Right ventricle myocardium inferior (tissue), 1 donor: ENCODE results near the gene BCOR. TPM values are rescaled to one million over a fixed set of nuclear protein-coding genes. Genes with fewer than 3 reads are reported as not detected.

Experiments
- ATAC-seq: fragments of 200-7000 bp; cut with Tn5 transposase; one replicate; pipeline ENCODE4 v1.9.1; 2020; ENCODE audit warnings: mild to moderate bottlenecking, moderate library complexity
- DNase-seq: peaks from one replicate; pipeline ENCODE4 v3.0.0; 2021; ENCODE audit errors: missing footprints
- intact Hi-C: fragments of 100-400 bp; cut with DNase I; formaldehyde crosslinking; loops from one replicate; pipeline ENCODE4 v1.11.0; 2022
- total RNA-seq: library from RNA; stranded (reverse); fragmentation: NEBNext Ultra II Directional; extraction: Animal tissue kit (Norgen Biotek cat#: 25700); gene quantifications from one replicate; pipeline ENCODE4 v1.2.1, GENCODE V29; 2021
- donor health status: DM: no; HTN: yes; CAD: no; lungs with severe emphysema.

The BCOR gene
- total RNA-seq, 1 donor from 2014 or later = 16.9 TPM

DNA sequence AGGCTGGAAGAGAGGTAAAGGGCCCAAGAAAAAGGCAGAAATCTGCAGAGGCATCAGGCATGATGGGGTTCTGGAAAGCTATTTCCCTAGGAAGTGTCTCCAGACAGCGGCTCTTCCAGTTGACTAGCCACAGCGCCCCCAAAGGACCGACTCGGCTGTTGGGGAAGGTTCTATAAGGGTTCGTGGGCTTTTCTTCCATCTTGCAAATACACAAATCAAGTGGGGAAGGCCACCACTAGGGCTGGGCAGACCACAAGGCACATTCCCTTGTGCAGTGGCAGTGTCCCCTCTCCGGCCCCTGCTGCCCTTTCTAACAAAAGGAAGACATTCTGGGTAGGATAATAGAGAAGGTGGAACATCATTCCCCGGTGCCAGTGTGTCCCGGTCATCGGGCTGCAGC lies 18.2 kb downstream of the BCOR start:
- DNase-seq = no peak
- no peak for ATAC-seq
- intact Hi-C loops = no loop called here

DNA sequence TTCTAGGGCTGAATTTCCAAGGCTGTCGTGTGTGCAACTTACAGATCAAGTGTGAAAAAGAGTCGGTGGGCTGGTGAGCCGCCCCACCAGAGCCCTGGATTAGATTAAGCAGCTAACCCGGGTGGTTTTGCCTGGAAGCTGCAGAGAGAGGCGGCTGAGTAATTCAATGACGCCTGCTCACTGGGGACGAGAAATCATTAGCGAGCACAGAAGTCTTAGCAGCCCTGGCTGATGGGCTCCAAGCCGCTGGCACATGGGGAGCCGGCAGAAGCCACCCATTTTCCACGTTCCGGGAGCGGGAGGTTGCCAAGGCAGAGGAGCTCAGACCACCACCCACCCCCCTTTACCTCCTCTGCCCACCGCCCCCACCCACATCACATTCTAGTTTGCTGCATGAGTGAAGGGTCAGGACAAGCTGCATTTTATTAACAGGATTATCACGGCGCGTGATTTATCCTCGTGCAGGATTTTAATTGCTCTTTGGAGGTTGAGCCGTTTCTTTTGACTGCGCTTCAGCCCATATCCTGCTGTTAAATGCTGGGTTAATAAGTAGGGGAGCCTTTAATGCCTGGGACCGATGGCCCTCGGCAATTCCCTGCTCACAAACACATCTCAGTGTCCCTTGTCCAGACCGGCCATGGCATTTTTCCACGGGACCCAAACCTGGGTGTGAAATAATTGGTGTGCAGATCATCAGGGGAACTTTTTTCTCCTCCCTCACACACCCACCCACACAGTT lies 19.1 kb downstream of the BCOR start:
- intact Hi-C loops = no loop called here
- ATAC-seq (no peak), DNase-seq (no peak)

DNA sequence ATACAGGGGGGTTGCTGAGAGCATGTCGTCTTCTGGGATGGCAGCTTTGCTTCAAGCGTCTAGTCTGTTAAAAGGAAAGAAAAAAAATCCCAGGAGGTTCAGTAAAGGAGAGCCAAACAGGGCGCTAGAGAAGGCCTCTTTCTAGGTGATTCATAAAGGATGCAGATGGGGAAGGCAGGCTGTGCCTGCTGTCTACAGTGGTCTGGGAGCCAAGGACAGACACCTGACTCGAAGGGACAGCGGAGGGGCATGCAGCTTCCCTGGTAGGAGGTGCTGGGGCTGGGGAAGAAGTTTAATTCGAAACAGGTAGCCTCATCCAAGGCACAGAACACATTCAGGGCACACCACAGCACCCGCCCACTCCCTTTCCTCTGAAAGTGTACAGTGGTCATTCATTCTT lies 19.9 kb downstream of the BCOR start:
- intact Hi-C loops = no loop called here
- ATAC-seq (no peak), DNase-seq (no peak)

DNA sequence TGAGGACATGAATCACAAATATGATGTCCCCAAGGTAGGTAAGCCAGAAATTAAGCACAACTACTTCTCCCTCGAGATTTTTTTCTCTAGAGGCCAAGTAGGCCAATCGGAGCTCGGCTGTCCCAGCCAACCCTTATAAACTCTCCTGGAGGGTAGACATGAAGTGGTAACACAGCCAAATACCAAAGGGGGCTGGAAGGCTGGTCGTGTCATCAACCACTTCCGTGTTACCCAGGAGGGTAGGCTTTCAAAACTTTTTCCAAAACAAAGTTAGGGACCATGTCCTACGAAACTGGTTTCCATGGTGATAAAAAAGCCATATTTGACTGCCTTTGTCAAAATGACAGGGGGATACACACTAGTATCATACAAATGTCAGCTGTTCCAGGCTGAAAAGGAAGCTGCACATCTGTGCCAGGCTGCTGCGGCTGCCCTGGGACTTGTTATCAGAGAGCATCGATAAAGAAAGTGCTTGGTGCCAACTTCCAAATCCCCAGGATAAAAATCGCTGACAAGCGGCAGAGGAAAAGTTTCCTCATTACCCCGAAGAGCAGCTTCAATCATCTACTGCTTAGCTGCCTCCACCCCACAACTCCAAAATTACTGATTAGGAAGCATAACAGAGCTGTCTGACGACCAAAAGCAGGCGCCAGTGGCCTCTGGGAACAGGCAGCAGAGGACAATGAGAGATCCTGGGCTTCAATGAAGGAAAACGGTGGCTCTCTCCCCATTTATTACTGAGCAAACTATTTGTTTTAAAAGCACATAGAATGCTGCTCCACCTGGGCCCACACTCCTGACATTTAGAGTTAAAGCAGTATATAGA lies 20.8 kb downstream of the BCOR start:
- DNase-seq = no peak
- ATAC-seq = peak; percentile 54
- intact Hi-C loops = no loop called here

DNA sequence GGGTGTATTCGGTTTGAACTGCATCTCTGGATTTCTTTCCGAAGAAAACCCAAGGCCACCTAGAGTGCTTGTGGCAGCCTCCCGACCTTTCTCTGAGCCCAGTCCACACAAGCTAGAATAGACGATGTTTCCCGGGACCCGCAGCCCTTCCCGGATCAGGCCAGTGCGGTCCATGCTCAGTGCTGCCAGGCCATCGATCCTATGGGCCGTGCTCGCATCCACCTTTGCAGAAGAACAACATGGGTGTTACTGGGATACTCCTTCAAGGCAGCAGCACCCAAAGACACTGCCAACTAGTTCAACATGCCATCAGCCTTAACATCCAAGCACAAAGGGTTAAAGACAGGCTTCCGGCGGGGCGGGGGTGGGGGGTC lies 22.8 kb downstream of the BCOR start:
- intact Hi-C loops = no loop called here
- DNase-seq (no peak), ATAC-seq (no peak)

DNA sequence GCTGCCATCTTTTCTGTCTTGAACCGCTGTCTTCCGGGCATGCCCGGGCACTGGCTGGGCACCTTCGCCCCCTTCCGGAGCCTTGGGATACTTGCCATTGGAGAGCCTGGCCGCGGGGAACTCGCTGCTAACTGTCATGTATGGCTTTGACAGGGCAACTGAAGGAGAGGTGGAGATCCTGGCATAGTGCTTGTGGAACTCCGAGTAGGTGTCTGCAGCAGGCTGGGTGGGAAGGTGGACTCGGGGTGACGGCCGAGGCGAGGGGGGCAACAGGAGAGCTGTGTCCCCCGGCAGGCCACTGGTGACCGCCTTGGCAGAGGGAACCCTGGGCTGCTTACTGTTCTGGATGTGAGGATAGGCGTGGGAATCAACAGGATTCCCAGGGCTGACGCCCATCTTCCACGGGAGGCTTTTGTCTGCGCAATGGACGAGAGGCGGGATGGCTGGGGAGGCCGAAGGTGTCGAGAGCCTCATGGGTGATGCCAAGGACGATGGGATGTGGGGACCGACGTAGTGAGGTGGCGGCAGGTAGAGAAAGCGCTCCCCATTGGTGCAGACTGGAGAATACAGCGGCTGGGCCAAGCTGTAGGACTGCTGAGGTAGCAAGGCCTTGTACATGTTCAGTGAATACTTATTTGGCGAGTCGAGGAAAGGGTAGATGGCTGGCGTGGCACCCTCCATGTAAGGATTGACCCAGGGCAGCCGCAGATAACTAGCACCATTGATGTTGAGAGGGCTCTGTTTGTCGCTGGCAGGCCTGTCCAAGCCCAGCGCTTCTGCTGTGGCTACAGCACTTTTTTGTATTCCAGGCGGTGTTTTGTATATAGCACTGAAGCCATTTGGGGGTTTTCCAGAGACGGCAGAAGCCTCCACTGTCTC lies 23.4 kb downstream of the BCOR start:
- DNase-seq (no peak), ATAC-seq (no peak)
- intact Hi-C loops = no loop called here

DNA sequence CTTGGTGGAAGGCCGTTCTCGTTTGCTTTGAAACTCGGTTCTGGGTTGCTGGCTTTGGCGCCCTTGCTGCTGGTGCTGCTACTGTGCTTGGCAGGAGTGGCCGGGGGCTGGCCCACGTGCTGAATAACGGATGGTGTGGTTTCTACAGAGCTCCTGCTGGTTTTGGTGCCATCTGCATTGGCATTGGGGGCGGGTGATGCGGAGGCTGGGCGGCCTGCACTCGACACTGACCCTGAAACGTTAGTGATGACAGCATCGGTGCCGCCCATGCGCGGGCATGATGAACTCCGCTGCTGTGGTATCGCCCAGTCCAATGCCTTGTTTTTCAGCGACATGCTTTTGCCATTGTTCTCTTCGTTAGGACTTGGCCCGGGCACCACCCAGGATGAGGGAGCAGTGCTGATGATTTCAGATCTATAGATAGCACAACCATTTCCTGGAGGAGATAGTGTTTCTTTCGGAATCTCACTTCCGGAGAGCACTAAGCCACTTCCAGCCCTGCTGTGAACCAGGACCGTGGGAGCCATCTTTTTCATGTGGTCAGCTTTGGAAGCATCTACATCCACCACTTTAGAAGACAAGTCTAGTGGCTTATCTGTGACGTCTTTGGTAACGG lies 24.2 kb downstream of the BCOR start:
- intact Hi-C loops = no loop called here
- ATAC-seq (no peak), DNase-seq (no peak)

DNA sequence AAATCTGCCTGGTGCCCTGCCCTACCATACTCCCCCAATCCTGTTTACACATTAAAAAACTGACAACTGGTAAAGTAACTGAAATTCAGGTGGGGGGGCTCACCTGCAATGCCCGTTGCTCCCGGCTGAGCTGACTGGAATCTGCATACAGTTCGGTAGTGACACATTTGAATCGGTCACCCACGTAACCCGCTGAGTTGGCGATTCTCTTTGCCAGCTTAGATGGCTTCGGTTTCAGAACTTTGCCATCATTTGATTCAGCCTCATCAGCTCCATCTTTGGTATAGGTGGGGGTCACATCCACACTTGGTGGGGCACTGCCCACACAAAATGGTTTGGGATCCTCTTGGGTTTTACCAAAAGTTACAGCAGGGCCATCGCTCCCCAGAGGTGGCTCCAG lies 25.5 kb downstream of the BCOR start:
- no peak for ATAC-seq

DNA sequence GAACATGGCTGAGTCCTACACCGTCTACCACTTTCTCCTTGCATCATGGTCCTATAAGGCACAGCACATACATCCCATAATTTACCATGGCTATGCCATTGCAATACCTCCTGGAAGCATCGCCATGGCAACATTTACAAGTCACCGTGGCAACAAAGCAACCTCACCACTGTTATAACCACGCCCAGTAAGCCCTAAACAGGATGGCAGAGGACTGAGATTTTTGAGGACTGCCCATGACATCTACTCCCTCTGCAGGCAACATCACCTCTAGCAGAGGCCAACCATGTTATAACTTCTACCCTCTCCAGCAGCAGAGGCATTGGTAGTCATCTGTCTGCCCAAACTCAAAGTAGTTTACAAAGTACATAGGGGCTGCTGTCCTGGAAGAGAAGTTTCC lies 29.7 kb downstream of the BCOR start:
- no peak for ATAC-seq
- DNase-seq = no peak
- intact Hi-C loops = no loop called here

More for the DNA sequence above, 25.5 kb downstream of the BCOR start:
- no peak for DNase-seq
- intact Hi-C loops = no loop called here

DNA sequence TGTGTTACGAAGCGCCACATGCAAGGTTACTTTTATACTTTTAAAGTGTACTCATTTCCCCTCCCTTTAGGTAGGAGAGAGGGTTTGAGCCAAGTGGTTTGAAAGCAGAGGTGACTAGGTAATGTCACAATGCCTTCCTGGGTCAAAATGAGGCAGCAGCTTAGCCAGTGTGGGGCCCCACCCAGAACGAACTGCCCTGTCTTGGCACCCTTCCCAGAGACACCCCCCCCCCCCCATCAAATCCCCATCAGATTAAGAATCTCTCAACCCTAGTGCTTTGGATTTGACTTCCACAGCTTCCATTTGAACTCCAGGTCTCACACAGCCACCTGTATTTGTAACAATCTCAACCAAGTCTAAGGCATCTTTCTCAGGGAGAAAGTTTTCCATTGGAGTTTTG lies 31.1 kb downstream of the BCOR start:
- intact Hi-C loops = no loop called here
- DNase-seq (no peak), ATAC-seq (no peak)

DNA sequence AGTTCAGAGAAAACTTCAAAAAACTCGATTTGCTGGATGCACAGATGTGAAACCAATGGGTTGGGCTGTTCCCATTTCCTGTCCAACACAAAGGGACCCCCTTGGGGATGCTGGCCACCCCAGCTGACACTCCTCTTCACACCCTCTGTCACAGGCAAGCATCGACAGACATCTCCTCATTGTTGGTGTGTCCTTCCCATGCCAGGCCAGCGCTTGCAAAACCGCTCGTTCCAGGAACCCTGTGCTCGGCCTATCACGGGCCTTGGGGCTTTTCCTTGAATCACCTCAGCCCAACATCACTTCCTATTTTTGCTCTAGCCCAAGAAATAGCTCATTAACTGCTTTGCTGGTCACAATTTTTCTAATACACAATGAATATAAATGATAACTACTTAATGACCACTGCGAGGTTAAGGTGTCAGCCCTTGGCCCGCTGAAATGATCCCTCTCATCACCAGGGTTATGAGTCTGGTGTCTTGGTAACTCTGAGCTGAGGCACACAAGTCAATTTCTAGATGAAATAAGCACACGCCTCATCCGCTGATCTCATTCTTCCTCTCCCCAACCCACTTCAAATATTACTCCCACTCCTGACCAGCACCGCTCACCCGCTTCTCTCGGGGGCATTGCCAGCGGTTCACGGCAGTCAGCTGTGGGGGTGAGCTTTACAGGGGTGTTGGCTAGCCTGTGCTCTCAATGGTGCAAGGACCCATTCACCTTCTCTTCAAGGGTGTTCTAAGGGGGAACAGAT lies 32.3 kb downstream of the BCOR start:
- ATAC-seq (no peak), DNase-seq (no peak)
- intact Hi-C loops = no loop called here

DNA sequence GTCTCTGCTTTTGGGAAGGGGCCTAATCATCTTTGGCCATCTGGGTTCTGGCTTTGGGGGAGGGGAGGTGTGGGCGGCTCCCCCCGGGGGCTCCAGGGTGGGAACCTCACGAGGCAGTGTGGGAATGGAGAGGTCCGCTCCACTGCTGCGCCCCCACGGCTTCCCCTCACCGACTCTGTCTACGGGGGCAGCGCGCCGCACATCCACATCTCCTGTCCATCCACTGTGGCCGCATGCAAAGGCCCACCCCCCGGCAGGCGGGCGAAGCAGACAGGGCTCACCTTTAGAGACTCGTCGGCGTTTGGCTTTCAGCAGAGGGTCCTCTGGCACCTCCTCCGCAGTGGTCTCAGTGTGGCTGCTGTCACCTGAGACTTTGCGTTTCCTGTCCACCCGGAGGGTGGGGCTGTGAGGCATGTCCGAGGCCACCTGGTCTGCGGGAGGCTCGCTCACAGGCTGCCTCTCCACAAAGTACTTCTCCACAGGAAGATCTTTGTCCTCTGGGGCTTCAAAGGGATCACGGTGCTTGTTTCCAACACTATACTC lies 33.6 kb downstream of the BCOR start:
- no peak for ATAC-seq
- no peak for DNase-seq
- intact Hi-C loops = no loop called here

DNA sequence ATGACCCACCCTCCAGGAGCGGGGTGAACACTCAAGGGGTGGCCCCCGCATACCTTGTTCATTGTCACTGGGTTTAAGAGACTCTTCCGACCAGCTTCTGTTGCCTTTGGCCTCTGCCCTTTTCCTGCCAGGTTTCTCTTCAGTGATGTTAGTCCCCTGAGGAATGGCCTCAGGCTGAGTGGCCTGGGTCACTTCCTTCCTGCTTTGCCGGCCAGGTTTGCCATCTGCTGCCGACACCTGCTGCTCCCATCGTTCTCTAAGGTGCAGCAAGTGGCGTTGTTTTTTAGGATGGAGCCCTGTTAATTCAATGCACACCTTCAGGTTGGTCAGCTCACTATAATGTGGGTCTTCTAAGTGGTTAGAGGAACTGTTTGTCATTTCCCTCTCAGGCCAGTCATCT lies 34.2 kb downstream of the BCOR start:
- no peak for ATAC-seq
- DNase-seq = no peak
- intact Hi-C loops = no loop called here

DNA sequence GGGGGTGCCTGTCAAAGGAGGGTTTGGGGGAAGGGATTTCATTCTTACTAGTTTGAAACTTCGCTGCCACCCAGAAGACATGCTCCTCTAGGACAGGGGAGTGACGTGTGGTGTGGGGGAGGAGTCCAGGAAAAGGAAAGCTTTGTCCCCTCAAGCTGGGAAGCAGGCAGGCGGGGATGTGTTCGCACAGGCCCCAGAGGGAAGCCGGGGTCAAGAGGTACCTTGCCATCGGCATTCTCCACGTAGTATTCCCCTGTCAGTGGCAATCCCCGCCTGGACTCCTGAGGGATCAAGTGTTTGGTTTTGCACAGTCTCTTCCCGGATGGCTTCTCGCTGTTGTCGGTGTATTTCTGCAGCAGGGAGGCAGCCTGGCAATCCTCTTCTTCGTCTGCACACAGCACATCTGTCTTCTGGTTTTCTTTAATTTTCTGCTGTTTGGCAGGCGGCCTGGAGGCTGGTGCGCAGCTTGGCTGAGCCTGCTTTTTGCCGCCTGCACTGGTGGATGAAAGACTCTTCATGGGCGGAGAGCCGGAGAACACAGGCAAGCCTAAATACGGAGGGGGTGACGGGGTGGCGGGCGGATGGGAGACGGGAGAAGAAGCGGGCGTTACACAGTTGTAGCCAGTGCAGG lies 35.1 kb downstream of the BCOR start:
- DNase-seq = no peak
- intact Hi-C loops = no loop called here
- ATAC-seq = no peak

DNA sequence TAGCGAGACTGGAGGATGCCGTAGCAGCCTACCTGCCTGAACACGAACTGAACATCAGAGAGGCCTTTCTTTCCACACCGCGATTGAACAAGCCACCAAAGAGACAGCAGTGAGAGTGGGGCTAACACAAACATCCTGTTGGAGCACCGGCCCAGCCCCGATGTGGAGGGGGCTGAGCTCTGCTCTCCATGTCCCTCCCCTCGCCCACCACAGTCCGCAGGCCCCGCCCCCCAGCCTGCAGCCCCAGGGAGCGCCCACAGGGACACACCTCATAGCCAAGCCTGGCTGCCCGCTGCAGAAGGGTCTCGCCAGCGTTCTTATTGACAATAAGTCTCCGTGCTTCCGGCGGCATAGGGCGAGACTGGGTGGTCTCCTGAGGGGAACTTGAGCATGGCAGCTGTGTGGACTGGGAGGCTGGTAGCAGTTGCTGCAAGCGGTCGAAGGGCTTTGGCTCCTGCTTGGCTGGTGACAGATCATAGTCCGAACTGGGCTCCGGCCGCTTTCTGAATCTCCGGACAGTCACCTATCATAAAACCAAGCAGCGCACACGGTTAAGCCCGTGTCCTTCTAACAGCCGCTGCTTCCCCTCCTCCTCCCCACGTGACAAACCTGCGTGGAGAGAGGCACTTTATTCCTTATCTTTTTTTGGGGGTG lies 35.8 kb downstream of the BCOR start:
- DNase-seq (no peak), ATAC-seq (no peak)
- intact Hi-C loops = no loop called here

DNA sequence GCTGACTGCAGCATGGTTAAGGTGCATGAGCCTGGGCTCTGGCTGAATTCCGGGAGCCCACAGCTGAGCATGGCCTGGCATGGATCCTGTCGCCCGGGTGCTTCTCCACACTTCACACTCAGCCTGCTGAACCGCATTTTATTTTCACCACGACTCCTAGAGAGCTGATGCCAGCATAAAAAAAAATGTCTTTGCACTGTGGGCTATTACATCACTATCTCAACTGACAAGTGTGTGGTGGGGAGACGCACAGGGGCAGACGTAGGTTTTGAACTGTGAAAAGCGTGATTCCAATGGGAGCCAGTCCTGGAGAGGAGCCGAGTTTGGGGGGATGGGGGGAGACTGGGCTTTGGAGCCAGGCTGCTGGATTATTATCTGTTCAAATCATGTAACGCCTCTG lies 36.8 kb downstream of the BCOR start:
- ATAC-seq = no peak
- intact Hi-C loops = no loop called here

DNA sequence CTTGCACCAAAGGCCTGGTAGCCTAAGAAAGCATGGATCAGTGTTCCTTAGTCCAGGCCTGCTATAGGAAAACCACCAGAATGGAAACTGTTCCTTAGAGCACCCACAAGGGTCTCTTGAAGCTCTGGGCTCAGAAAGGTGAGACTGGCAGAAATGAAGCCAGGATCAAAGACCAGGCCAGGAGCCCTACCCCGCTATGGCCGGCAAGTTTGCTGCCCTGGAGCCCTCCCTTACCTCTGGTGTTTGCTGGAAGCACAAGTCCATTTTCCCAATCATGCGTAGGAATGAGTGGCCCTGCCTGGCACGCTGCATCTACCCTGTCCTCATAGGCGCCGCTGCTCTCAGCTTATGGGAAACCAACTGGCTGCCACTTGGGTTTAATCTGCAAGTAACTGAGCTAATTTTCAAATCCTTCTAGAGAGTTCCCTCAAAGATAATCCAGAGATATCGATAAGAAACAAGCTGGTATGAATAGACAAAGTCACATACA lies 37.4 kb downstream of the BCOR start:
- DNase-seq (no peak), ATAC-seq (no peak)
- intact Hi-C loops = no loop called here

More for the DNA sequence above, 36.8 kb downstream of the BCOR start:
- no peak for DNase-seq
